HG03439 (cell line): ENCODE data around the gene GABARAPL1.
"Not testable (repeated sequence)": the region's sequence is repeated elsewhere in the genome, so short reads cannot be mapped to it uniquely, and the experiment has no call there.

Experiments
- ATAC-seq: cut with Tn5 transposase; IDR thresholded peaks from one replicate; pipeline ENCODE4 v1.9.1; 2021; ENCODE audit warnings: mild to moderate bottlenecking, moderate library complexity; ENCODE audit not compliant: unreplicated experiment

Gene GABARAPL1

DNA sequence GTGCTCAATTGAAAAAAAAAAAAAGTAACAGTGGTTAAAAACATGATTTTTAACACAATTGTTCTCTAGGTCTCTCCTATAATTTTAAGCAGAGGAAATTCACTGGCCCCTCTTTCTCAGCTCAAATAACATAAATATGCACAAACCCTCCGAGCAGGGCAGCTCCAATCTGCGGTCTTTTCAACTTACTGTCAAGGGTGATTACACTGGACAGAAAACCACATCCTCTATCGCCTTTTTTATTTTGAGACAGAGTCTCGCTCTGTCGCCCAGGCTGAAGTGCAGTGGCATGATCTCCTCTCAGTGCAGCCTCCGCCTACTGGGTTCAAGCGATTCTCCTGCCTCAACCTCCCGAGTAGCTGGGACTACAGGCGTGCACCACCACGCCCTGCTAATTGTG lies 16.5 kb upstream of the GABARAPL1 start:
- no peak for ATAC-seq

DNA sequence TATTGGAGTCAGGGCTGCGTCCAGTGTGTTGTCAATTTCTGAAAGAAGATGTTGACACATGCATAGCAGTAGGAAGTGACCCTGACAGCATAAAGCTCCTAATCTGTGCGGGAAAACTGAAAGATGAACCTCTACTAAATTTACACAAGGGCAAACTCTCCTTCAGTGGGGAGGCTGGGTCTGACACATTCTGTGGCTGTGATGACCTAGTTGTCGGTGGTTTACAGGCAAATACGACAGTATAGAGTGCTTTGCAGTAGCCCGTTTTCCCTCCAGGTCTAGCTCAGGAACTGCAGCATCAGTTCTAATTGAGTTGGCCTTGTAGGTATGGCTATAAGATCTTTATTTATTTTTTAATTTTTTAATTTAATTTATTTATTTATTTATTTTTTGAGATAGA lies 14.8 kb upstream of the GABARAPL1 start:
- ATAC-seq, result no peak

DNA sequence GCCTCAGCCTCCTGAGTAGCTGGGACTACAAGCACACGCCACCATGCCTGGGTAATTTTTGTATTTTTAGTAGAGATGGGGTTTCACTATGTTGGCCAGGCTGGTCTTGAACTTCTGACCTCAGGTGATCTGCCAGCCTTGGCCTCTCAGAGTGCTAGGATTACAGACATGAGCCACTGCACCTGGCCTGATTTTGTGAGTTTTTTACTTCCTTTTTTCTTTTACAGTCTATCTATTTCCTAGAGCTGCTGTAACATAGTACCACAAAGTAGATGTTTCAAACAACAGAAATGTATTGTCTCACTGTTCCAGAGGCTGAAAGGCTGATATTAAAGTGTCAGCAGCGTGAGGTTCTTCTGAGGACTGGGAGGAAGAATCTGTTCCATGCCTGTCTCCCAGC lies 8.2 kb upstream of the GABARAPL1 start:
- ATAC-seq, result not testable (repeated sequence)

- no peak for ATAC-seq
Measured at GRCh38 chr12:10205220-10205807, 7.4 kb upstream of the GABARAPL1 start.

DNA sequence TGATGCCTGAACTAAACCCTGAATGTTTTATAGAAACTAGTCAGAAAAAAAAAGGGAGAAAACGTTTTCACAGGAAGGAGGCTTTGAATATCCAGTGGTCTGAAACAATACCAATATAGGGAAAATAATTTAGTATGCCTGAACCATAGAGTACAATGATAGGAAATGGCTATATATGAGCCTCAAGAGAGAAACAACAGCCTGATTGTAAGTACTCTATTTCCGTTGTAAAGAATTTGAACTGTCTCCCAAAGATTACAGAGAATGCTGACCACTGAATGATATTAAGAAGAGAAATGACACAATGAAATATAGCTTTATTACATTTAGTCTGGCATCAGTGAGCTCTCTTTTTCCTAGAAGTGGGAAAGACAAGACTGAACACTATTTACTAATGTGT lies 5.5 kb upstream of the GABARAPL1 start:
- ATAC-seq, result no peak

GRCh38 chr12:10210225-10210624 lies 2.5 kb upstream of the GABARAPL1 start:
- no peak for ATAC-seq

GRCh38 chr12:10211101-10211939 lies 1.4 kb upstream of the GABARAPL1 start:
- ATAC-seq, result no peak

DNA sequence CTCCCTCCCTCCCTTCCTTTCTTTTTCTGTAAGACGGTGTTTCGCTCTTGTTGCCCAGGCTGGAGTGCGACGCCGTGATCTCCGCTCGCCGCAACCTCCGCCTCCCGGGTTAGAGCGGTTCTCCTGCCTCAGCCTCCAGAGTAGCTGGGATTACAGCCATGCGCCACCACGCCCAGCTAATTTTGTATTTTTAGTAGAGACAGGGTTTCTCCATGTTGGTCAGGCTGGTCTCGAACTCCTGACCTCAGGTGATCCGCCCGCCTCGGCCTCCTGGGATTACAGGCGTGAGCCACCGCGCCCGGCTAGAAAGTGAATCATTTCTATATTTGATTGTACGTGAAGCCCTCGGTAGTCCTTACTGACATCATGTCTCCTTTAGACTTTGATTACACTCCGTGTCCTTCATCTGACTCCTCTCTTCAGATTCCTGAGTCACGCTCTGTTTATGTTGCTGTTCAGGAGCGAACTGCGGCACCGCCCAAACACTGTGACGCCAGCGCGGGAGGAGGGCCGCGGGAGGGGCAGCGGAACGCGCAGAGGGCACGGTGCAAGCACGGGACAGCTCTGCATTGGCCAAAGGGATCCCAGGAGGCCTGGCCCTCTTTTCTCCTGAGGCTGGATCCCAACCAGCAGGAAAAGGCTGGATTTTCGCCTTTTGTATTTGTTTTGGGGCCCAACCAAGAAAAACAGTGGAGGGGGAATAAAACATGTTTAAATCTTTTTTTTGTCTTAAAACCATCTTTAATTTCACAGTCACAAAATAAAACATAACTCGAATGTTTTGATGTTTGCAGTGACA lies 538 bp upstream of the GABARAPL1 start:
- peak; percentile 72 for ATAC-seq

DNA sequence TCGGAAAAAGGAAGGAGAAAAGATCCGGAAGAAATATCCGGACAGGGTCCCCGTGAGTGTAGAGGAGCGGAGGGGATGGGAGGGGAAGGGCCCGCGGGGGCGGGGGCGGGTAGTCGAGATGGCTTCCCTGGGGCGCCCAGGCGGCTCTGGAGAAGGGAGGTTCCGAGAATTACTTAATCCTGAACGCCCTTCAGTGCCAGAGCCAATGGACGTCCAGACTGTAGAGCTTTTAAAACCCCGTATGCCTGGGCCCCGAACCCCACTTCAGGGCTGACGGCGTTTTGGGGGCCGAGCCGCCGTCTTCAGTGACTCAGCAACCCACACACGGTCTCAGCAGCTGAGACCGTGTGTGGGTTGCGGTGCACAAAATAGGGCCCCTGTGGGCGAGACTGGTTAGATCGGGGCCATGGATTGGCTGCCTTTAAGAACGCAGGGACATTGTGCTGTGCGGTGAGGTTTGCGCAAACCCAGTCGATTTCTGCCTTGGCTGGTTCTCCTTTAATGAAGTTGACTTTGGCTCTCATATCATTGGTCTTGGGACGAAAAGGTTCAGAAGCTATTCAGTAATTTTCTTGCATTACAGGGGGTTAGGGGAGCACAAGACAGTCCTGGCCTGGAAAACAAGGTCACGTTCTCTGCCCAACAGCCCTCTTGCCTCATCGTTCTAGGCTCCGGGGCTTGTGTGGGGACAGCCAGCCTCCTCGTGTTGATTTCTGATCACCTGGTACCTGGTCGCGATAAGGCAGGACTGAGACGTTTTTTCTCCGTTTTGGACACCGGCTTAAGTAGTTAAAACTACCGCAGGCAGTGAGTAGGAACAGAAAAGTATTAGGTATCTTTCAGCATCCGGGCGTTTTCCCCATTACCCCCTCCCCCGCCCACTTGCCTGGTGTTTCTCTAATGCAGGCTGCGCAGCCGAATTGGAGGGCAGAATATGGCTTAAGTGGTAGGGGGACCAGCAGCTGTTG lies 775 bp downstream of the GABARAPL1 start:
- ATAC-seq, result peak; percentile 58

DNA sequence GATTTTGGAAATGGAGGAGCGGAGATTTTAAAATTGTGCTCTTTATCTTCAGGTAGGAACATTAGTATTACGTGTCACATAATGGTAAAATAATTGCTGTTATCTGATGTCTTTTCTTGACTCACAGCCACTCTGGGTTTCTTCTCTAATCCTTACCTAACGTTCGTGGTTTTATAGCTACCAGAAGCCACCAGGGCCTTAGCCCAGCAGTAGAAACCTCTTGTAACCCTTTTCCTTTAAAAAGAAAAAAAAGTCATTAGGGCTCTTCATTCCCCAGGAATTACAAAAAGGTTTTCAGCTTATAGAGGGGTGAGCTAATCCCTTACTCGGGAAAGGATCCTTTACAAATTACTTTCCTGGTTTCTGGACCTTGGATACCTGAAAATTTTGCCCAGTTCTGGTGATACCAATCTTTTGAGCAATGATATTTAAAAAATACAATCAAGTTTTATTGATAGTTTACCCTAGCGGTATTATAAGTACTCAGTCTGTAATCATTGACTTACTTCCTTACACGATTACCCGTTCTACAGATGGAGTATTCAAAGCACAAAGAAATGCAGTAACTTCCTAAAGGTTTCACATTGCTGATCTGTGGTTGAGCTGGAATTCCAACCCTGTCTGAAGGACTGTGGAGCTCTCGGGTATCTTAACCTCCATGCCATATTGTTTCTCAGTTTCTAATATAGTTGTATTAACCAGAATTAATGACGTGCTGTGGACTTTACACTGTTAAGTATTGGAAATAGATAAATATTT lies 1.6 kb downstream of the GABARAPL1 start:
- ATAC-seq, result no peak

GRCh38 chr12:10214895-10215267 lies 2.2 kb downstream of the GABARAPL1 start:
- no peak for ATAC-seq

GRCh38 chr12:10215436-10215835 lies 2.8 kb downstream of the GABARAPL1 start:
- ATAC-seq, result no peak

- ATAC-seq, result not testable (repeated sequence)
Measured at GRCh38 chr12:10215946-10216345, 3.3 kb downstream of the GABARAPL1 start.

DNA sequence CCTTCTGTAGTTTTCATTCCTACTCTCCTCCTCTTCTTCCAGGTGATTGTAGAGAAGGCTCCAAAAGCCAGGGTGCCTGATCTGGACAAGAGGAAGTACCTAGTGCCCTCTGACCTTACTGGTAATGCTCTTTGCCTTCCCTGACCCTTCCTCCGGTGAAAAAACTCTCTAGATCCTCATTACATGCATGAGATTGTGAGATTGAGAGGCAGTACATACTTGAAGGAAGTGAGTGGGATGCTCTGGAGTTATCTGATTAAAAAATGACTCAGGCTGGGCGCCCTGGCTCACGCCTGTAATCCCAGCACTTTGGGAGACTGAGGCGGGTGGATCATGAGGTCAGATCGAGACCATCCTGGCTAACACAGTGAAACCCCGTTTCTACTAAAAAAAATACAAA lies 5.3 kb downstream of the GABARAPL1 start:
- ATAC-seq, result no peak

DNA sequence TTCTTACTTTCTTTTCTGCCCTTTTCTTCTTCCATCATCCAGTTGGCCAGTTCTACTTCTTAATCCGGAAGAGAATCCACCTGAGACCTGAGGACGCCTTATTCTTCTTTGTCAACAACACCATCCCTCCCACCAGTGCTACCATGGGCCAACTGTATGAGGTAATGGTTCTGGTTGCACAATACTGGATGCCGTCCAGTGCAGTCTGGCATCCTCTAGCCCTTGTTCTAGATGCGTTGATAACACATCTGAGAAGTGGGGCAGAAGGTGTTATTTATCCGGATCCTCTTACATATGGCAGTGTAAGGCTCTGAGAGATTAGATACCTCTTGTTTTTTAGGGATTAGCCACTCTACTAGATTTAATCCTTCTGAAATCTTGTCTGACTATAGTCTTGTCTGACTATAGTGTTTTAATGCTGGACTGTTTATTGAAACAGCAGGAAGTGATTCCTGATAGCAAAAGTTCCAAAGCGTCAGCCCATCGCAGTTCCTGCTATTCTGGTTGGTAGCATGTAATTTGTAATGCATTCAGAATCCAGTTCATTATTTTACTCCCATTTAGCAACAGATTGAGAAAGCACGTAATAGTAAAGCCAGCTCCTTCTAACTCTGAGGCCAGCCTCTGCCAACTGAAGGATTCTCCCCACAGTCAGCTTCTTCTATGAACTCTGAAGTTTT lies 7.9 kb downstream of the GABARAPL1 start:
- ATAC-seq, result no peak

DNA sequence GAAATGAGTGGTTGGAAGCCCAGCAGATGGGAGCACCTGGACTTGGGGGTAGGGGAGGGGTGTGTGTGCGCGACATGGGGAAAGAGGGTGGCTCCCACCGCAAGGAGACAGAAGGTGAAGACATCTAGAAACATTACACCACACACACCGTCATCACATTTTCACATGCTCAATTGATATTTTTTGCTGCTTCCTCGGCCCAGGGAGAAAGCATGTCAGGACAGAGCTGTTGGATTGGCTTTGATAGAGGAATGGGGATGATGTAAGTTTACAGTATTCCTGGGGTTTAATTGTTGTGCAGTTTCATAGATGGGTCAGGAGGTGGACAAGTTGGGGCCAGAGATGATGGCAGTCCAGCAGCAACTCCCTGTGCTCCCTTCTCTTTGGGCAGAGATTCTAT lies 9.2 kb downstream of the GABARAPL1 start:
- no peak for ATAC-seq

DNA sequence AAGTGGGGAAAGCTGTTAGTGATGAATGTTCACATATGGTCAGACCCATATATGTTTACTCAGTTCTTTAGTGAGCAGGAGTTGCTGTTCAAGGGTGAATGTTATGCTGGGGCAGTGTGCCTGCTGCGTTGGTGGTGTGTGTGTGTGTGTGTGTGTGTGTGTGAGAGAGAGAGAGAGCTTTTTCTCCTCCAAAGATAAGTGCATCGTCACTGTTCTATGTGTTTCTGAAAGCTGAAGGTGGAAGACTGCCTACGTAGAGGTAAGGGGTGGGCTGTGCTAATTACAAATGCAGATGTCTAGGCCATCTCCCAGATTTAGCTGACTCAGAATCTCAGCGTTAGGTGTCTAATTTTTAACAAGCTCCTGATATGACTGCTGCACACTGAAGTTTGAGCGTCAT lies 10.5 kb downstream of the GABARAPL1 start:
- ATAC-seq, result no peak

DNA sequence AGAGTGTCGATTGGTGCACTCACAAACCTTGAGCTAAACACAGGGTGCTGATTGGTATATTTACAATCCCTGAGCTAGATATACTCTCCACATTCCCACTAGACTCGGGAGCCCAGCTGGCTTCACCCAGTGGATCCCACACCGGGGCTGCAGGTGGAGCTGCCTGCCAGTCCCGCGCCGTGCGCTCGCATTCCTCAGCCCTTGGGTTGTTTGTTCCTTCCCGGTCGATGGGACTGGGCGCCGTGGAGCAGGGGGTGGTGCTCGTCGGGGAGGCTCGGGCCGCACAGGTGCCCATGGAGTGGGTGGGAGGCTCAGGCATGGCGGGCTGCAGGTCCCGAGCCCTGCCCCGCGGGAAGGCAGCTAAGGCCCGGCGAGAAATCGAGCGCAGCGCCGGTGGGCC lies 12.7 kb downstream of the GABARAPL1 start:
- not testable (repeated sequence) for ATAC-seq

DNA sequence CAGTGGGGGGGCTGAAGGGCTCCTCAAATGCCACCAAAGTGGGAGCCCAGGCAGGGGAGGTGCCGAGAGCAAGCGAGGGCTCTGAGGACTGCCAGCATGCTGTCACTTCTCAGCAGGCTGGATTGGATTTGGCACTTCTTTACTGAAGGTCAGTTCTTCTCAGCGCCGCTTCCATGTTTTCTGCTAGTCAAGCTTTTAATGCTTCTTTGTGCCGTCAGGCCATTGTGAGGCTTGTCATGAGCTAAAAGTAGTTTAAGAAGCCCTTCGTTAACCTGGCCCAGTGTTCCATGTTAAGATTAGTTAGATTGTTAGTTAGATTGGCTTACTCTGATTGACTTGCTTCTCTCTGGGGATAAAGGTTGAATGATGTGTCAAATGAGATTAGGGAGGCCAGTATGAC lies 13.4 kb downstream of the GABARAPL1 start:
- ATAC-seq, result no peak
